ENCODE measurements around the gene PSME2. TPM values are rescaled to one million over a fixed set of nuclear protein-coding genes. Genes with fewer than 3 reads are reported as not detected.

Gene PSME2
- total and polyA plus RNA-seq, 2 donors (not counting 3 experiments of a cell fraction or from before 2014, with no cell fraction given) = 66.5 to 126 TPM

GRCh38 chr14:24149302-24149969 lies 3.0 kb upstream of the PSME2 start:
- Histone ChIP-seq H3K4me1 (ENCODE audit: control insufficient read depth, extremely low read depth, insufficient read depth, low read length) (peaks cover 16% of the 10 kb centered on the region), H3K27me3 (ENCODE audit: control insufficient read depth in 2 of 2, insufficient read depth in 2 of 2, low read length in 2 of 2) (no peaks in the 10 kb centered on the region), H3K4me2 (ENCODE audit: insufficient read depth, low read length) (no peak overlapping the region), H3K79me2 (ENCODE audit: control insufficient read depth, insufficient read depth, low read length) (peaks cover 25% of the 10 kb centered on the region), H3K36me3 (ENCODE audit: control insufficient read depth in 2 of 2, extremely low read depth in 1 of 2, insufficient read depth in 2 of 2, low read length in 2 of 2) (peaks cover 3 to 22% of the 10 kb centered on the region in 2 experiments), H3K9me3 (replicated peaks; ENCODE audit: control insufficient read depth, insufficient read depth, low read length) (no peaks in the 10 kb centered on the region), H3K9ac (replicated peaks; ENCODE audit: extremely low read depth, insufficient read depth, low read length) (no peak overlapping the region), H3K4me3 (replicated peaks in 1 of 3; ENCODE audit: insufficient read depth in 1 of 3, low read depth in 1 of 3, low read length in 3 of 3) (no peak overlapping the region), H3K9me1 (replicated peaks; ENCODE audit: control insufficient read depth, extremely low read depth, insufficient read depth, low read length) (no peaks in the 10 kb centered on the region), H2AFZ (ENCODE audit: low read depth, low read length) (no peak overlapping the region), H4K20me1 (replicated peaks; ENCODE audit: control insufficient read depth, extremely low read depth, insufficient read depth, low read length) (no peaks in the 10 kb centered on the region), H3K27ac (ENCODE audit: insufficient read depth, low read depth, low read length) (no peak overlapping the region)
- no peak for FAIRE-seq
- TF ChIP-seq MYC (IDR thresholded peaks at IDR 0.05; ENCODE audit: low read depth, low read length) = no peak
- no peak for TF ChIP-seq GATA2 (IDR thresholded peaks at IDR 0.05; ENCODE audit: insufficient read depth, insufficient read length, low read depth, low read length)
- no peak for TF ChIP-seq POLR2AphosphoS5 (IDR thresholded peaks at IDR 0.05; ENCODE audit: insufficient read depth, low read depth, low read length)
- TF ChIP-seq, protein P1, sequence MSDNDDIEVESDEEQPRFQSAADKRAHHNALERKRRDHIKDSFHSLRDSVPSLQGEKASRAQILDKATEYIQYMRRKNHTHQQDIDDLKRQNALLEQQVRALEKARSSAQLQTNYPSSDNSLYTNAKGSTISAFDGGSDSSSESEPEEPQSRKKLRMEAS (IDR thresholded peaks at IDR 0.05; ENCODE audit: insufficient read depth, insufficient read length) = no peak
- CTCF ChIA-PET = interaction anchor here (1.0 to 7.8 kb wide), 2 partner anchors 11 to 91 kb away, joined by 6 to 63 read pairs; partner anchors contain the start of gene IRF9
- dilution Hi-C loops (cut with MboI; ENCODE audit: extremely low pct_ligation_motif_present, low sequenced_read_pairs) (no loop called here), intact Hi-C loops (cut with micrococcal nuclease) (loop anchor here (5.0 kb wide), 3 partner anchors 148 to 283 kb away; partner anchors contain the start of genes DHRS1, NFATC4 and NOP9)
- no TSS peak for BruUV-seq (replicated peaks)
- POLR2A ChIA-PET = no interaction called here
- no peak for DNase-seq (ENCODE audit: low read depth, low spot score)

- BruUV-seq (replicated peaks) = TSS peak; percentile 45
- H3K27me3 ChIP-seq (ENCODE audit: control insufficient read depth in 2 of 2, insufficient read depth in 2 of 2, low read length in 2 of 2) = no peaks in the 10 kb centered on the region
- H3K9me3 ChIP-seq (replicated peaks; ENCODE audit: control insufficient read depth, insufficient read depth, low read length) = no peaks in the 10 kb centered on the region
- ChIA-PET CTCF (interaction anchor here (1.0 to 7.8 kb wide), 6 partner anchors 12 to 149 kb away, joined by 6 to 63 read pairs (median 14); partner anchors contain the start of genes IRF9 and PSME1), POLR2A (interaction anchor here (2.0 kb wide), 1 partner anchor 12 kb away, joined by 8 read pairs; the partner anchor contains the start of gene PSME1)
- peaks cover 25% of the 10 kb centered on the region for H3K79me2 ChIP-seq (ENCODE audit: control insufficient read depth, insufficient read depth, low read length)
- no peaks in the 10 kb centered on the region for H3K9me1 ChIP-seq (replicated peaks; ENCODE audit: control insufficient read depth, extremely low read depth, insufficient read depth, low read length)
- H4K20me1 ChIP-seq (replicated peaks; ENCODE audit: control insufficient read depth, extremely low read depth, insufficient read depth, low read length) = no peaks in the 10 kb centered on the region
- H3K27ac ChIP-seq (ENCODE audit: insufficient read depth, low read depth, low read length) = no peak overlapping the region
- peak overlapping the region; percentile 68 for H2AFZ ChIP-seq (ENCODE audit: low read depth, low read length)
- H3K4me1 ChIP-seq (ENCODE audit: control insufficient read depth, extremely low read depth, insufficient read depth, low read length) = peaks cover 16% of the 10 kb centered on the region
- DNase-seq (ENCODE audit: low read depth, low spot score) (no peak), FAIRE-seq (no peak)
- intact Hi-C loops (cut with micrococcal nuclease) = loop anchor here (1.0 to 5.0 kb wide), 7 partner anchors 12 to 284 kb away; partner anchors contain the start of genes CHMP4A, DHRS1, IPO4 and IRF9
- no peak for TF ChIP-seq JUN (IDR thresholded peaks at IDR 0.05; ENCODE audit: borderline replicate concordance, insufficient read depth, insufficient read length, low read depth)
- TF ChIP-seq, protein P1 (IDR thresholded peaks at IDR 0.05; ENCODE audit: insufficient read depth, insufficient read length) = no peak
- no peak for TF ChIP-seq MYC (IDR thresholded peaks at IDR 0.05; ENCODE audit: low read depth, low read length)
- TF ChIP-seq POLR2A (IDR thresholded peaks at IDR 0.05; ENCODE audit: low read depth, low read length) = no peak
- TF ChIP-seq EZH2 (IDR thresholded peaks at IDR 0.05; ENCODE audit: borderline replicate concordance, low read depth, low read length, severe bottlenecking) = no peak
- TF ChIP-seq, protein P2, sequence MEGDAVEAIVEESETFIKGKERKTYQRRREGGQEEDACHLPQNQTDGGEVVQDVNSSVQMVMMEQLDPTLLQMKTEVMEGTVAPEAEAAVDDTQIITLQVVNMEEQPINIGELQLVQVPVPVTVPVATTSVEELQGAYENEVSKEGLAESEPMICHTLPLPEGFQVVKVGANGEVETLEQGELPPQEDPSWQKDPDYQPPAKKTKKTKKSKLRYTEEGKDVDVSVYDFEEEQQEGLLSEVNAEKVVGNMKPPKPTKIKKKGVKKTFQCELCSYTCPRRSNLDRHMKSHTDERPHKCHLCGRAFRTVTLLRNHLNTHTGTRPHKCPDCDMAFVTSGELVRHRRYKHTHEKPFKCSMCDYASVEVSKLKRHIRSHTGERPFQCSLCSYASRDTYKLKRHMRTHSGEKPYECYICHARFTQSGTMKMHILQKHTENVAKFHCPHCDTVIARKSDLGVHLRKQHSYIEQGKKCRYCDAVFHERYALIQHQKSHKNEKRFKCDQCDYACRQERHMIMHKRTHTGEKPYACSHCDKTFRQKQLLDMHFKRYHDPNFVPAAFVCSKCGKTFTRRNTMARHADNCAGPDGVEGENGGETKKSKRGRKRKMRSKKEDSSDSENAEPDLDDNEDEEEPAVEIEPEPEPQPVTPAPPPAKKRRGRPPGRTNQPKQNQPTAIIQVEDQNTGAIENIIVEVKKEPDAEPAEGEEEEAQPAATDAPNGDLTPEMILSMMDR (IDR thresholded peaks at IDR 0.05; ENCODE audit: extremely low read depth in 1 of 2, insufficient read depth in 1 of 2, low read depth in 1 of 2, low read length in 2 of 2) = no peak
- no peak for TF ChIP-seq POLR2AphosphoS5 (IDR thresholded peaks at IDR 0.05; ENCODE audit: insufficient read depth, low read depth, low read length)
- TF ChIP-seq FOS (IDR thresholded peaks at IDR 0.05; ENCODE audit: borderline replicate concordance, insufficient read depth, low read length) = no peak
- dilution Hi-C loops (cut with MboI; ENCODE audit: extremely low pct_ligation_motif_present, low sequenced_read_pairs) = no loop called here
- H3K4me3 ChIP-seq (replicated peaks in 1 of 3; ENCODE audit: insufficient read depth in 1 of 3, low read depth in 1 of 3, low read length in 3 of 3) = peak overlapping the region; percentile 59 to 83 (median 76)
- peak overlapping the region; percentile 70 for H3K4me2 ChIP-seq (ENCODE audit: insufficient read depth, low read length)
- H3K9ac ChIP-seq (replicated peaks; ENCODE audit: extremely low read depth, insufficient read depth, low read length) = peak overlapping the region; percentile 43
- H3K36me3 ChIP-seq (ENCODE audit: control insufficient read depth in 2 of 2, extremely low read depth in 1 of 2, insufficient read depth in 2 of 2, low read length in 2 of 2) = peaks cover 2 to 25% of the 10 kb centered on the region in 2 experiments
Observed at GRCh38 chr14:24147761-24148428, 1.5 kb upstream of the PSME2 start.
